H1 (cell line): ENCODE measurements around the gene SLC1A5. TPM values are rescaled to one million over a fixed set of nuclear protein-coding genes. Genes with fewer than 3 reads are reported as not detected.

Experiments used
- CTCF ChIA-PET: fragments of 300-600 bp; sonication (Branson Sonifier 250); formaldehyde crosslinking; loops from one replicate; lab custom pipeline; 2021; ENCODE audit not compliant: partially characterized antibody; lab: Charles Lee
- POLR2A ChIA-PET: fragments of 300-600 bp; sonication (Branson Sonifier 250); formaldehyde crosslinking; loops from one replicate; lab custom pipeline; 2021; ENCODE audit warnings: inconsistent platforms; ENCODE audit not compliant: partially characterized antibody; lab: Charles Lee
- DNase-seq, 2 experiments: peaks; one replicate each; pipeline versions ENCODE4 v3.0.0 to v3.0.0-alpha.2; 2010 to 2022; ENCODE audit warnings: low spot score in 2 of 2, low read depth in 1 of 2, mixed read lengths in 1 of 2
- FAIRE-seq: peaks from 2 replicates; lab custom pipeline; 2011; peaks lifted over from hg19 to GRCh38; lab: Jason Lieb, UNC
- H2AFZ ChIP-seq: 2 replicates; pipeline ENCODE4 v1.8.1; 2012; ENCODE audit warnings: low read length, inconsistent platforms
- H2AK5ac ChIP-seq: 2 replicates; pipeline ENCODE4 v1.6.1; 2013; ENCODE audit warnings: low read depth, low read length
- H2BK120ac ChIP-seq: replicated peaks from 2 replicates; pipeline ENCODE3; 2013; ENCODE audit warnings: low read depth, low read length, inconsistent platforms
- H2BK12ac ChIP-seq: 2 replicates; pipeline ENCODE4 v1.6.1; 2013; ENCODE audit warnings: low read depth, low read length
- H2BK15ac ChIP-seq: 2 replicates; pipeline ENCODE4 v1.6.1; 2013; ENCODE audit warnings: low read length
- H2BK20ac ChIP-seq: 2 replicates; pipeline ENCODE4 v1.6.1; 2013; ENCODE audit warnings: low read length
- H2BK5ac ChIP-seq: 2 replicates; pipeline ENCODE4 v1.6.1; 2013; ENCODE audit warnings: low read depth, low read length
- H3K14ac ChIP-seq: 2 replicates; pipeline ENCODE4 v1.6.1; 2013; ENCODE audit warnings: inconsistent platforms; ENCODE audit not compliant: insufficient read length
- H3K18ac ChIP-seq: 2 replicates; pipeline ENCODE4 v1.6.1; 2013; ENCODE audit warnings: low read length; ENCODE audit errors: extremely low read depth
- H3K23ac ChIP-seq: 2 replicates; pipeline ENCODE4 v1.6.1; 2013; ENCODE audit warnings: inconsistent platforms; ENCODE audit not compliant: insufficient read length
- H3K23me2 ChIP-seq: 2 replicates; pipeline ENCODE4 v1.6.1; 2013; ENCODE audit warnings: low read depth, low read length
- H3K27ac ChIP-seq: 2 replicates; pipeline ENCODE4 v1.6.1; 2011; ENCODE audit warnings: low read depth, low read length, inconsistent platforms
- H3K27me3 ChIP-seq, 4 experiments: replicated peaks in 1 of 4; 1 replicate in 1 of 4; 2 replicates in 3 of 4; pipeline versions ENCODE4 v1.6.1 to v1.8.1; 2011 to 2013; ENCODE audit warnings: low read length in 3 of 4, mild to moderate bottlenecking in 3 of 4, inconsistent platforms in 2 of 4, mixed read lengths in 2 of 4, moderate library complexity in 1 of 4; ENCODE audit not compliant: control insufficient read depth in 3 of 4, insufficient read depth in 3 of 4; ENCODE audit errors: extremely low read depth in 1 of 4
- H3K36me3 ChIP-seq, 4 experiments: 2 replicates each; pipeline versions ENCODE4 v1.6.1 to v1.8.1; 2011 to 2013; ENCODE audit warnings: mild to moderate bottlenecking in 4 of 4, low read length in 3 of 4, moderate library complexity in 2 of 4, control low read depth in 1 of 4, inconsistent platforms in 1 of 4; ENCODE audit not compliant: insufficient read depth in 4 of 4, control insufficient read depth in 2 of 4
- H3K4ac ChIP-seq: replicated peaks from 2 replicates; pipeline ENCODE3; 2013; ENCODE audit warnings: low read length, low read depth, mixed read lengths, inconsistent platforms; ENCODE audit not compliant: insufficient read length
- H3K4me1 ChIP-seq, 4 experiments: replicated peaks in 1 of 4; 1 replicate in 1 of 4; 2 replicates in 3 of 4; pipeline versions ENCODE4 v1.6.1 to v1.8.1; 2011 to 2013; ENCODE audit warnings: low read length in 3 of 4, inconsistent platforms in 2 of 4, mixed read lengths in 1 of 4; ENCODE audit not compliant: insufficient read depth in 4 of 4, control insufficient read depth in 3 of 4
- H3K4me2 ChIP-seq, 2 experiments: 2 replicates each; pipeline versions ENCODE4 v1.6.1 to v1.8.1; 2011 to 2013; ENCODE audit warnings: low read depth in 2 of 2, low read length in 2 of 2, control low read depth in 1 of 2, inconsistent platforms in 1 of 2, mild to moderate bottlenecking in 1 of 2; ENCODE audit not compliant: insufficient read depth in 1 of 2
- H3K4me3 ChIP-seq, 4 experiments: fragments of 200-600, 300-600 bp in 1 of 4; sonication (generic), shearing (Covaris generic), sonication (Bioruptor Twin) in 1 of 4; 2 replicates each; pipeline versions ENCODE4 v1.5.1 to v1.8.1; 2011 to 2016; ENCODE audit warnings: low read length in 4 of 4, low read depth in 3 of 4, control low read depth in 2 of 4, inconsistent platforms in 2 of 4, mild to moderate bottlenecking in 2 of 4, mixed read lengths in 1 of 4, moderate library complexity in 1 of 4; ENCODE audit not compliant: insufficient read depth in 2 of 4; ENCODE audit errors: extremely low read depth in 1 of 4
- H3K56ac ChIP-seq: replicated peaks from 2 replicates; pipeline ENCODE3; 2013; ENCODE audit warnings: low read depth, mild to moderate bottlenecking, mixed read lengths, low read length, inconsistent platforms; ENCODE audit not compliant: insufficient read length
- H3K79me1 ChIP-seq: 2 replicates; pipeline ENCODE4 v1.6.1; 2013; ENCODE audit warnings: low read depth, low read length, control low read depth
- H3K79me2 ChIP-seq, 2 experiments: 2 replicates each; pipeline versions ENCODE4 v1.6.1 to v1.8.1; 2012 to 2013; ENCODE audit warnings: low read length in 2 of 2, mild to moderate bottlenecking in 2 of 2, inconsistent platforms in 1 of 2; ENCODE audit not compliant: insufficient read depth in 2 of 2, control insufficient read depth in 1 of 2
- H3K9ac ChIP-seq, 4 experiments: replicated peaks in 1 of 4; 1 replicate in 1 of 4; 2 replicates in 3 of 4; pipeline versions ENCODE4 v1.6.1 to v1.8.1; 2011 to 2013; ENCODE audit warnings: low read depth in 3 of 4, low read length in 3 of 4, control low read depth in 2 of 4, mild to moderate bottlenecking in 2 of 4, moderate library complexity in 2 of 4, inconsistent platforms in 1 of 4; ENCODE audit errors: extremely low read depth in 1 of 4
- H3K9me3 ChIP-seq, 2 experiments: 2 replicates each; pipeline versions ENCODE4 v1.6.1 to v1.8.1; 2012 to 2013; ENCODE audit warnings: mild to moderate bottlenecking in 2 of 2, moderate library complexity in 2 of 2, control low read depth in 1 of 2, inconsistent platforms in 1 of 2, low read depth in 1 of 2, low read length in 1 of 2, mixed read lengths in 1 of 2; ENCODE audit not compliant: insufficient read depth in 2 of 2
- H4K20me1 ChIP-seq, 2 experiments: replicated peaks in 1 of 2; 2 replicates each; pipeline versions ENCODE3 to v1.8.1; 2011 to 2013; ENCODE audit warnings: inconsistent platforms in 2 of 2, low read length in 2 of 2, mild to moderate bottlenecking in 1 of 2; ENCODE audit not compliant: insufficient read depth in 2 of 2, control insufficient read depth in 1 of 2
- H4K5ac ChIP-seq: 2 replicates; pipeline ENCODE4 v1.6.1; 2013; ENCODE audit warnings: low read length, low read depth, mixed read lengths, inconsistent platforms; ENCODE audit not compliant: insufficient read length
- H4K8ac ChIP-seq: 2 replicates; pipeline ENCODE4 v1.8.0; 2013; ENCODE audit warnings: mild to moderate bottlenecking, moderate library complexity, low read length, inconsistent platforms; ENCODE audit not compliant: insufficient read depth; ENCODE audit errors: extremely low read depth
- H4K91ac ChIP-seq: replicated peaks from 2 replicates; pipeline ENCODE3; 2013; ENCODE audit warnings: low read length, mixed read lengths, inconsistent platforms; ENCODE audit not compliant: insufficient read length
- HDAC2 ChIP-seq, 2 experiments: fragments of 300-600 bp in 1 of 2; sonication (generic) in 1 of 2; IDR thresholded peaks; 2 replicates each; pipeline ENCODE4 v1.6.1; 2011 to 2012; ENCODE audit warnings: low read depth in 2 of 2, low read length in 2 of 2, mild to moderate bottlenecking in 2 of 2, moderate library complexity in 2 of 2, borderline replicate concordance in 1 of 2, inconsistent platforms in 1 of 2
- JUND ChIP-seq: IDR thresholded peaks from 2 replicates; pipeline ENCODE4 v1.6.1; 2011; ENCODE audit warnings: mild to moderate bottlenecking, improper control_type of control experiment, low read length
- KDM1A ChIP-seq: fragments of 200-600, 300-600 bp; sonication (generic); IDR thresholded peaks from 2 replicates; pipeline ENCODE4 v1.7.1; 2016; ENCODE audit warnings: mild to moderate bottlenecking, low read length, borderline replicate concordance
- MAX ChIP-seq: IDR thresholded peaks from 2 replicates; pipeline ENCODE4 v1.6.1; 2012; ENCODE audit warnings: inconsistent platforms
- POLR2AphosphoS5 ChIP-seq: IDR thresholded peaks from 2 replicates; pipeline ENCODE4 v1.6.1; 2011; ENCODE audit warnings: low read depth, low read length
- RAD21 ChIP-seq, 2 experiments: IDR thresholded peaks in 1 of 2; conservative IDR thresholded peaks in 1 of 2; 2 replicates each; pipeline ENCODE4 v1.6.1; 2011; ENCODE audit warnings: low read depth in 2 of 2, low read length in 2 of 2, improper control_type of control experiment in 1 of 2, inconsistent platforms in 1 of 2, mild to moderate bottlenecking in 1 of 2, moderate library complexity in 1 of 2
- RFX5 ChIP-seq: IDR thresholded peaks from 2 replicates; pipeline ENCODE4 v1.6.1; 2011; ENCODE audit warnings: low read depth, low read length, improper control_type of control experiment, borderline replicate concordance
- TBP ChIP-seq: IDR thresholded peaks from 2 replicates; pipeline ENCODE4 v1.6.1; 2011; ENCODE audit warnings: low read depth, low read length, improper control_type of control experiment
- ZNF274 ChIP-seq: IDR thresholded peaks from 2 replicates; pipeline ENCODE4 v1.7.0; 2012; ENCODE audit warnings: low read length, borderline replicate concordance; ENCODE audit errors: extremely low read depth
- WGBS, 2 experiments: shearing (Covaris generic) in 1 of 2; methylation state at CpG; one replicate each; pipeline versions ENCODE4 v1.1.6 to v1.1.7; 2013 to 2015; ENCODE audit warnings: low lambda C conversion rate in 2 of 2, mixed read lengths in 2 of 2, inconsistent platforms in 1 of 2, low coverage in 1 of 2, missing lambda C conversion rate in 1 of 2; ENCODE audit not compliant: insufficient replicate concordance in 2 of 2, insufficient coverage in 1 of 2, insufficient read length in 1 of 2; ENCODE audit errors: extremely low coverage in 1 of 2, missing lambda C conversion rate in 1 of 2; 5-methylcytosine and 5-hydroxymethylcytosine counted together
- polyA plus RNA-seq, 7 experiments: library from polyadenylated mRNA; depleted of rRNA in 3 of 7; stranded (reverse) in 5 of 7; unstranded in 2 of 7; fragments of >200 nt in 5 of 7; fragments of 200-250 nt in 2 of 7; gene quantifications; 1 replicate in 5 of 7; 2 replicates in 1 of 7; 4 replicates in 1 of 7; pipeline versions ENCODE4 v1.2.1 to v1.2.3, GENCODE V29; 2011 to 2013; ENCODE audit warnings: missing spikeins in 2 of 7, mixed read lengths in 2 of 7
- total RNA-seq: library from RNA; stranded (reverse); fragmentation: NEBNext Ultra II Directional; extraction: Animal tissue kit (Norgen Biotek cat#: 25700); gene quantifications from 2 replicates; pipeline ENCODE4 v1.2.1, GENCODE V29; 2021

The SLC1A5 gene
- total and polyA plus RNA-seq, 2 of the 8 experiments (the other 6 are each of a cell fraction or from before 2014, with no cell fraction given), result 291 to 351 TPM

GRCh38 chr19:46785054-46785979, 3.1 kb downstream of the SLC1A5 start:
- H3K4me2 ChIP-seq, result peak overlapping the region; percentile 87 to 98
- H3K79me2 ChIP-seq, result peaks cover 29 to 67% of the 10 kb centered on the region in 2 experiments
- peaks cover 6 to 21% (median 10%) of the 10 kb centered on the region in 4 experiments; a peak in 6 of 7 replicates for H3K4me1 ChIP-seq
- no peak overlapping the region for H2AFZ ChIP-seq
- H3K79me1 ChIP-seq, result peaks cover 8% of the 10 kb centered on the region
- H3K56ac ChIP-seq, result peak overlapping the region; percentile 17
- peaks cover 15% of the 10 kb centered on the region for H3K23me2 ChIP-seq
- peak overlapping the region; percentile 95 for H2BK5ac ChIP-seq
- 76% methylated on average over 19 of the region's 19 CpGs; no CpG with 5 or more reads in 1 of the 2 experiments for whole genome bisulfite sequencing, 2 experiments
- peak overlapping the region; percentile 18; the same call in 1 of the 2 replicates for H2AK5ac ChIP-seq
- no peak overlapping the region for H3K23ac ChIP-seq
- H2BK15ac ChIP-seq, result no peak overlapping the region
- peak overlapping the region; percentile 90 for H3K27ac ChIP-seq
- H3K27me3 ChIP-seq, result no peaks in the 10 kb centered on the region; a peak in 1 of 7 replicates
- peak overlapping the region in 3 of 4 experiments; percentile 16 to 89 (median 40); a peak in 6 of 7 replicates for H3K9ac ChIP-seq
- ChIA-PET CTCF (interaction anchor here (1.3 to 4.1 kb wide), 9 partner anchors 12 to 69 kb away, joined by 3 to 25 read pairs (median 4); no protein-coding TSS in a partner anchor), POLR2A (interaction anchor here (0.6 to 18.4 kb wide), 35 partner anchors 8 to 328 kb away, joined by 3 to 333 read pairs (median 5); partner anchors contain the start of genes AP2S1, FKRP and ZC3H4)
- DNase-seq, result no peak
- no peak overlapping the region for H3K14ac ChIP-seq
- H4K20me1 ChIP-seq, result peaks cover 15 to 29% of the 10 kb centered on the region in 2 experiments
- H3K36me3 ChIP-seq, result peaks cover 20 to 53% (median 34%) of the 10 kb centered on the region in 4 experiments
- no peak overlapping the region for H4K5ac ChIP-seq
- no peak for FAIRE-seq
- peak overlapping the region; percentile 84 for H2BK12ac ChIP-seq
- 0 out of 2 replicates have a peak overlapping the region, but pooled peaks have one; percentile 61 for H2BK20ac ChIP-seq
- H3K9me3 ChIP-seq, result no peaks in the 10 kb centered on the region
- peak overlapping the region; percentile 62; the same call in 1 of the 2 replicates for H4K8ac ChIP-seq
- no peak overlapping the region for H4K91ac ChIP-seq
- H2BK120ac ChIP-seq, result no peak overlapping the region
- no peak overlapping the region; the same call in 1 of the 2 replicates for H3K18ac ChIP-seq
- H3K4ac ChIP-seq, result peak overlapping the region; percentile 36
- H3K4me3 ChIP-seq, result peak overlapping the region; percentile 78 to 96 (median 90); a peak in 7 of 8 replicates
- 0 out of 2 replicates have a peak, but pooled peaks have one; percentile 4 for TF ChIP-seq POLR2AphosphoS5
- no peak for TF ChIP-seq JUND
- no peak for TF ChIP-seq RFX5
- no peak for TF ChIP-seq RAD21 (IDR thresholded peaks at IDR 0.05 in 1 of 2, conservative IDR thresholded peaks at IDR 0.05 in 1 of 2; ENCODE audit: low read depth in 2 of 2, low read length in 2 of 2)
- no peak for TF ChIP-seq TBP
- no peak for TF ChIP-seq ZNF274
- 0 out of 4 replicates have a peak, but pooled peaks of 1 of the 2 experiments have one; percentile 4 for TF ChIP-seq HDAC2 (IDR thresholded peaks at IDR 0.05; ENCODE audit: borderline replicate concordance in 1 of 2, low read depth in 2 of 2, low read length in 2 of 2)
- no peak for TF ChIP-seq MAX
- TF ChIP-seq KDM1A, result peak; percentile 51
